ENCODE data around the gene PRKCD. TPM values are rescaled to one million over a fixed set of nuclear protein-coding genes. Genes with fewer than 3 reads are reported as not detected.

Gene PRKCD
- total RNA-seq, 1 donor from 2014 or later: 3.9 TPM

DNA sequence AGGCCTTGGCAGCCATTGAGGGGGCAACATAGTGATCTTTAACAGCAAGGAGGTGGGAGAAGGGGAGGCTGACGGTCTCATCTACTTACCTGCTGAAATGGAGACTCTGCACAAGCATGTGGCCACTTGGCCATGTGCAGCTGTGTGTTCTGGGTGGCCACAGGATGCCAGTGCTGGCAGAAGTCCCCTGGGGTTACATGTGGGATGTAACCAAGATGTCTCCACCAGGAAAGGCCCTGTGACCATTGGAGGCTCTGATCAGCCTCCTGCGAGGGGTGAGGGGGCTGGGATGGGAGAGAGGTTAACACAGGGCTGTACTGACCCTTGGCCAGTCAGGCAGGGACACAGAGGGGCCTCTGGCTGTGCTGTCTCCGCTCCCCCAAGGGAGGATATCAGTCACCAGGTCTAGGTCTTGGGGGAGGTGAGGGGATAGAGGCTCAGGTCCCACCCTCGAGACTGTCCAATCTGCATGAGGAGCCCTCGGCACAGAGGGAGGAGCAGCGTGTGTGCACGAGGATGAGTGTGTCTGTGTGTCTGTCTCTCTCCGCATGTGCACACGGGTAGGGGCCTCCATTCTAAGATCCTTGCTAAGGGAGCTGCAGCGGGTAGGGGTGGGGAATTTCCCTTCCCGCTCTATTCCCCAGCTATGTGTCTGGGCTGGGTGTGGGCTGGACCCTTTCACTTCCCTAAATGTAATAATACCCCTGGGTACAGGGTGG, 19.5 kb downstream of the PRKCD start:
- FAIRE-seq: no peak
- Histone ChIP-seq H3K4me3 (ENCODE audit: low read depth, low read length) (no peak overlapping the region), H3K36me3 (ENCODE audit: control insufficient read depth, insufficient read depth, low read length) (peaks cover 37% of the 10 kb centered on the region), H3K27me3 (ENCODE audit: control insufficient read depth, insufficient read depth, low read length) (no peaks in the 10 kb centered on the region)
- DNase-seq (ENCODE audit: low read depth): no peak
- TF ChIP-seq, protein P1, sequence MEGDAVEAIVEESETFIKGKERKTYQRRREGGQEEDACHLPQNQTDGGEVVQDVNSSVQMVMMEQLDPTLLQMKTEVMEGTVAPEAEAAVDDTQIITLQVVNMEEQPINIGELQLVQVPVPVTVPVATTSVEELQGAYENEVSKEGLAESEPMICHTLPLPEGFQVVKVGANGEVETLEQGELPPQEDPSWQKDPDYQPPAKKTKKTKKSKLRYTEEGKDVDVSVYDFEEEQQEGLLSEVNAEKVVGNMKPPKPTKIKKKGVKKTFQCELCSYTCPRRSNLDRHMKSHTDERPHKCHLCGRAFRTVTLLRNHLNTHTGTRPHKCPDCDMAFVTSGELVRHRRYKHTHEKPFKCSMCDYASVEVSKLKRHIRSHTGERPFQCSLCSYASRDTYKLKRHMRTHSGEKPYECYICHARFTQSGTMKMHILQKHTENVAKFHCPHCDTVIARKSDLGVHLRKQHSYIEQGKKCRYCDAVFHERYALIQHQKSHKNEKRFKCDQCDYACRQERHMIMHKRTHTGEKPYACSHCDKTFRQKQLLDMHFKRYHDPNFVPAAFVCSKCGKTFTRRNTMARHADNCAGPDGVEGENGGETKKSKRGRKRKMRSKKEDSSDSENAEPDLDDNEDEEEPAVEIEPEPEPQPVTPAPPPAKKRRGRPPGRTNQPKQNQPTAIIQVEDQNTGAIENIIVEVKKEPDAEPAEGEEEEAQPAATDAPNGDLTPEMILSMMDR (IDR thresholded peaks at IDR 0.05; ENCODE audit: insufficient read depth, low read length, severe bottlenecking): no peak

GRCh38 chr3:53181024-53181371, 20.0 kb downstream of the PRKCD start:
- FAIRE-seq: no peak
- Histone ChIP-seq H3K27me3 (ENCODE audit: control insufficient read depth, insufficient read depth, low read length) (no peaks in the 10 kb centered on the region), H3K36me3 (ENCODE audit: control insufficient read depth, insufficient read depth, low read length) (peaks cover 41% of the 10 kb centered on the region), H3K4me3 (ENCODE audit: low read depth, low read length) (no peak overlapping the region)
- no peak for DNase-seq (ENCODE audit: low read depth)
- TF ChIP-seq, protein P1 (IDR thresholded peaks at IDR 0.05; ENCODE audit: insufficient read depth, low read length, severe bottlenecking): no peak

GRCh38 chr3:53181528-53181927, 20.5 kb downstream of the PRKCD start:
- H3K36me3 ChIP-seq (ENCODE audit: control insufficient read depth, insufficient read depth, low read length): peaks cover 45% of the 10 kb centered on the region
- no peak for DNase-seq (ENCODE audit: low read depth)
- TF ChIP-seq, protein P1 (IDR thresholded peaks at IDR 0.05; ENCODE audit: insufficient read depth, low read length, severe bottlenecking): no peak
- H3K27me3 ChIP-seq (ENCODE audit: control insufficient read depth, insufficient read depth, low read length): no peaks in the 10 kb centered on the region
- peak; percentile 68 for FAIRE-seq
- H3K4me3 ChIP-seq (ENCODE audit: low read depth, low read length): no peak overlapping the region

GRCh38 chr3:53182764-53183355, 21.9 kb downstream of the PRKCD start:
- Histone ChIP-seq H3K4me3 (ENCODE audit: low read depth, low read length) (no peak overlapping the region), H3K36me3 (ENCODE audit: control insufficient read depth, insufficient read depth, low read length) (peaks cover 49% of the 10 kb centered on the region), H3K27me3 (ENCODE audit: control insufficient read depth, insufficient read depth, low read length) (no peaks in the 10 kb centered on the region)
- DNase-seq (ENCODE audit: low read depth): no peak
- FAIRE-seq: no peak
- TF ChIP-seq, protein P1 (IDR thresholded peaks at IDR 0.05; ENCODE audit: insufficient read depth, low read length, severe bottlenecking): no peak

DNA sequence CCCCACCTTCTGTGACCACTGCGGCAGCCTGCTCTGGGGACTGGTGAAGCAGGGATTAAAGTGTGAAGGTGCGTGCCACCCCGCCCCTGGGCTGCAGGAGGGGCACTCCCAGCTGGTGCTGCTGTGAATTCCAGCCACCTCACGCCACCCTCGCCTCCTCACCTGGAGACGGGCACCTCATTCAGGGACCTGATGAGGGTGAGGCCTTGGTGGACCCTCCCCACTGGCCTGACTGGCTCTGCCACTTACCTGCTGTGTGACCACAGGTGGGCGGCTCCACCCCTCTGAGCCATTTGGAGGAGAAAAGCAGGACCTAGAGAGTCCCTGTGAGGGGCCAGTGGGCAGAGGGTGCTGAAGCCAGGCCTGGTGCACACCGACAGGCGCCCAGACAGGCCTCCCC, 22.5 kb downstream of the PRKCD start:
- TF ChIP-seq, protein P1 (IDR thresholded peaks at IDR 0.05; ENCODE audit: insufficient read depth, low read length, severe bottlenecking): no peak
- FAIRE-seq (no peak), DNase-seq (ENCODE audit: low read depth) (no peak)
- Histone ChIP-seq H3K27me3 (ENCODE audit: control insufficient read depth, insufficient read depth, low read length) (no peaks in the 10 kb centered on the region), H3K4me3 (ENCODE audit: low read depth, low read length) (no peak overlapping the region), H3K36me3 (ENCODE audit: control insufficient read depth, insufficient read depth, low read length) (peaks cover 49% of the 10 kb centered on the region)

All from bronchial epithelial cell (primary cell).